ENCODE data around the gene ABTB1.

DNA sequence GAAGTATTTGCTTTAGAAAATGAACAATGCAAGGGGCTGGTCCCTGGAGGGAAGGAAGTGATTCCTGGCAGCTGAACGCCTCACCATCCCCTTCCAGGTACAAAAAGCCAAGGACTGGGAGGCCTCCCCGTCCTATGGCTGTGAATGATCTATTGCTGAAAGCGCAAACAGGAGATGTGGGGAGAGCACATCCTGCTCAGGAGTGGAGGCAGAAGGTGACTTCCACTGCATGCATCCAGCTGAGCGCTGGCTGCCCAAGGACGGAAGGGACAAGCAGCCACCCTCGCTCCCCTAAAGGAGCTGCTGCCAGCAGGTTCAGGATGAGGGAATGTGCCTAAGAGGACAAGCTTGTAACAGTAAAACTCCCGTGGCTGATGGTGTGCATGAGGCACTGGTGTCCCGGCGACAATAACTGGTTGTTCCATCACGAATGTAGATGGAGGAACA lies 41.4 kb downstream of the ABTB1 start:
- TF ChIP-seq, protein P1, sequence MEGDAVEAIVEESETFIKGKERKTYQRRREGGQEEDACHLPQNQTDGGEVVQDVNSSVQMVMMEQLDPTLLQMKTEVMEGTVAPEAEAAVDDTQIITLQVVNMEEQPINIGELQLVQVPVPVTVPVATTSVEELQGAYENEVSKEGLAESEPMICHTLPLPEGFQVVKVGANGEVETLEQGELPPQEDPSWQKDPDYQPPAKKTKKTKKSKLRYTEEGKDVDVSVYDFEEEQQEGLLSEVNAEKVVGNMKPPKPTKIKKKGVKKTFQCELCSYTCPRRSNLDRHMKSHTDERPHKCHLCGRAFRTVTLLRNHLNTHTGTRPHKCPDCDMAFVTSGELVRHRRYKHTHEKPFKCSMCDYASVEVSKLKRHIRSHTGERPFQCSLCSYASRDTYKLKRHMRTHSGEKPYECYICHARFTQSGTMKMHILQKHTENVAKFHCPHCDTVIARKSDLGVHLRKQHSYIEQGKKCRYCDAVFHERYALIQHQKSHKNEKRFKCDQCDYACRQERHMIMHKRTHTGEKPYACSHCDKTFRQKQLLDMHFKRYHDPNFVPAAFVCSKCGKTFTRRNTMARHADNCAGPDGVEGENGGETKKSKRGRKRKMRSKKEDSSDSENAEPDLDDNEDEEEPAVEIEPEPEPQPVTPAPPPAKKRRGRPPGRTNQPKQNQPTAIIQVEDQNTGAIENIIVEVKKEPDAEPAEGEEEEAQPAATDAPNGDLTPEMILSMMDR (IDR thresholded peaks at IDR 0.05) = no peak
- TF ChIP-seq POLR2AphosphoS5 (IDR thresholded peaks at IDR 0.05) (no peak), POLR2A (IDR thresholded peaks at IDR 0.05) (no peak), EP300 (IDR thresholded peaks at IDR 0.05) (no peak)
